Measurements from ENCODE around the gene MYOC. TPM values are rescaled to one million over a fixed set of nuclear protein-coding genes. Genes with fewer than 3 reads are reported as not detected.

Gene MYOC
- total RNA-seq, 2 donors from 2014 or later = 2.8 to 4.4 TPM

- peaks cover 0 to 12% of the 10 kb centered on the region in 2 donors for H3K4me1 ChIP-seq
- peak; percentile 91 for DNase-seq (ENCODE audit: low spot score)
- no peak overlapping the region for H3K4me3 ChIP-seq
- TF ChIP-seq CTCF (IDR thresholded peaks at IDR 0.05) = peak; percentile 72 to 87
- H3K27ac ChIP-seq = peak overlapping the region; percentile 49 to 77
- no peaks in the 10 kb centered on the region for H3K9me3 ChIP-seq
- no peaks in the 10 kb centered on the region for H3K36me3 ChIP-seq
- H3K27me3 ChIP-seq = no peaks in the 10 kb centered on the region
Observed at GRCh38 chr1:171644805-171645483, 7.5 kb downstream of the MYOC start.

DNA sequence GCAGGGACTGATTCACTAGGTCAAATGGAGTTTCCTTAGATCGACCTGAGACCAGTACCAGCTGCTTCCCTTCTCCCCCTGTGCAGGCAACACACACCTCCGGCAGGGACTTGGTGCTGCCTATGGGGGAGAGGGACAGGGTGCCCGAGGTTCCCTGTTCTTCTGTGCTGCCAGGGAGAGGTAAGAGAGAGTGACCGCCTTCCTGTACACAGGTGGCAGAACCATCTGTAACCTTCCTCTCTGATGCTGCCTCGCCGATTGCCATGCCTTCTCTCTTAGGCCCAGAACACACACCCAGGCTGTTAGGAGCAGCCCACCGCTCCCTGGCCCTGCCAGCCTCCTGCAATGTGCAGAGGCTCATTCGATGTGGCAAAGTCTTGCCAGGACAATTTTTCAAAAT lies 9.3 kb downstream of the MYOC start:
- no peak overlapping the region for H3K4me3 ChIP-seq
- TF ChIP-seq CTCF (IDR thresholded peaks at IDR 0.05) = no peak
- H3K4me1 ChIP-seq = peaks cover 0 to 12% of the 10 kb centered on the region in 2 donors
- no peaks in the 10 kb centered on the region for H3K36me3 ChIP-seq
- no peaks in the 10 kb centered on the region for H3K9me3 ChIP-seq
- H3K27me3 ChIP-seq = no peaks in the 10 kb centered on the region
- no peak for DNase-seq (ENCODE audit: low spot score)
- no peak overlapping the region for H3K27ac ChIP-seq

DNA sequence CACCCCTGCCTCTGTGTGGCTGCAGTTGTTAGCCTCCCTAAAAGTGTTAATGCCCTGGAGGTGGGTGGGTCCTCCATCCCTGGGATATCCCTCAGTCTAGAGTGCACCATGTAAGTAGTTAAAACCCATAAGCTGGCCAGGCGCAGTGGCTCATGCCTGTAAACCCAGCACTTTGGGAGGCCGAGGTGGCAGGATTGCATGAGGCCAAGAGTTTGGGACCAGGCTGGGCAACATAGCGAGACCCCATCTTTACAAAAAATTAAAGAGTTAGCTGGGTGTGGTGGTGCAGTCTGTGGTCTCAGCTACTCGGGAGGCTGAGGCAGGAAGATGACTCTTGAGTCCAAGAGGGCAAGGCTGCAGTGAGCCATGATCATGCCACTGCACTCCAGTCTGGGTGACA lies 10.3 kb downstream of the MYOC start:
- Histone ChIP-seq H3K9me3 (no peaks in the 10 kb centered on the region), H3K36me3 (no peaks in the 10 kb centered on the region), H3K27ac (no peak overlapping the region), H3K4me3 (no peak overlapping the region), H3K4me1 (peaks cover 0 to 12% of the 10 kb centered on the region in 2 donors), H3K27me3 (no peaks in the 10 kb centered on the region)
- no peak for TF ChIP-seq CTCF (IDR thresholded peaks at IDR 0.05)
- DNase-seq (ENCODE audit: low spot score) = no peak

GRCh38 chr1:171641076-171641864 lies 11.2 kb downstream of the MYOC start:
- H3K27me3 ChIP-seq = no peaks in the 10 kb centered on the region
- no peak for TF ChIP-seq CTCF (IDR thresholded peaks at IDR 0.05)
- H3K4me1 ChIP-seq = peaks cover 0 to 12% of the 10 kb centered on the region in 2 donors
- H3K4me3 ChIP-seq = no peak overlapping the region
- H3K36me3 ChIP-seq = no peaks in the 10 kb centered on the region
- no peak overlapping the region for H3K27ac ChIP-seq
- H3K9me3 ChIP-seq = no peaks in the 10 kb centered on the region
- DNase-seq (ENCODE audit: low spot score) = no peak

GRCh38 chr1:171640225-171640624 lies 12.3 kb downstream of the MYOC start:
- no peak overlapping the region for H3K27ac ChIP-seq
- TF ChIP-seq CTCF (IDR thresholded peaks at IDR 0.05) = no peak
- no peaks in the 10 kb centered on the region for H3K9me3 ChIP-seq
- no peaks in the 10 kb centered on the region for H3K27me3 ChIP-seq
- no peak for DNase-seq (ENCODE audit: low spot score)
- H3K36me3 ChIP-seq = no peaks in the 10 kb centered on the region
- peaks cover 0 to 3% of the 10 kb centered on the region in 2 donors for H3K4me1 ChIP-seq
- no peak overlapping the region for H3K4me3 ChIP-seq

Data from right atrium auricular region (tissue), 2 donors.